GM19351 (cell line): ENCODE results near the gene ITLN2.
"Not testable (repeated sequence)": the region's sequence is repeated elsewhere in the genome, so short reads cannot be mapped to it uniquely, and the experiment has no call there.

Experiments used
- ATAC-seq: cut with Tn5 transposase; IDR thresholded peaks from one replicate; pipeline ENCODE4 v1.9.1; 2021; ENCODE audit warnings: mild to moderate bottlenecking, moderate library complexity; ENCODE audit not compliant: unreplicated experiment

ITLN2 gene

DNA sequence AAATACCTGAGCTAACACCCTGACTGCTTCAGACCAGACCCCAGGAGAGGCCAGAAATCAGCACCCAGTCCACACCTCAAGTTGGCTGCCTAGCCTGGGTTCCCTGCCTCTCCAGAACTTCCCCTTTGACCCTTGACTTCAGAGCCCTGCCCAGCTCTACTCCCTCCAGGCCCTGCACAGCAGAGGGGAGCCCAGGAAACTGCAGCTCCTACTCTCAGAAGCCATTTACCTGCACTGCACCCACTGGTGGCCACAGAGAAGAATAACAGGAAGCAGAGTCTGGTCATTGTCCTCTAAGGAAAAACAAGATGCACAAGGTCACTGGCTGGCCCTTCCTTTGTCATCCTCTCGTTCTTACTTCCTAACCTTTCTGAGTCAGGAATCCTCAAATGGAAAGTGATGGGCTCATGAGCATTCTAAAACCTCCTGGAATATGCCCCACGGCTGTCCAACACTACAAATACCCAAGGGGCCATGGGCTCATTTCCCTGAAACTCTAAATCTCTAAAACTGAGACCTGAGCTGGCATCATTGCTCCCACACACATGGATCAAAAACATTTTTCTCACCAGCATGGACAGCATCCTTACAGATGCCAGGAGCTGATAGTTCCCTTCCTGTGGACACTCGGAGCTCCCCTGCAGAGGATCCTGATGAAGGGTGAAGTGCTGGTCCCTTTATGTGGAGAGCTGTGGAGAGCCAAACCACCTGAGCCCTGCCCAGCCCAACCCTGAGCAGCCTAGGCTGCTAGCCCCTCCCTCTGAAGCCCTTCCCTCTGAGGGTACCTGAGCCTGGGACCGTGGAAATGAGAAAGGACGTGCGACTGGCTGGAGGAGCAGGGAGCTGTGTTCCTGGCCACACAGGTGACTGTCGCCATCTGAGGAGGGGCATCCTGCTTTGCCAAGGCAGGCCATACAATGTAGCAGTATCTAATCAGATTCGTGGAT, at the start of gene ITLN2:
Gene ITLN2, minus strand, starts transcription at position 652 of the 947 bp plus-strand sequence. Its CDS starts 68 bp downstream, at position 584.
- peak; percentile 57 for ATAC-seq

DNA sequence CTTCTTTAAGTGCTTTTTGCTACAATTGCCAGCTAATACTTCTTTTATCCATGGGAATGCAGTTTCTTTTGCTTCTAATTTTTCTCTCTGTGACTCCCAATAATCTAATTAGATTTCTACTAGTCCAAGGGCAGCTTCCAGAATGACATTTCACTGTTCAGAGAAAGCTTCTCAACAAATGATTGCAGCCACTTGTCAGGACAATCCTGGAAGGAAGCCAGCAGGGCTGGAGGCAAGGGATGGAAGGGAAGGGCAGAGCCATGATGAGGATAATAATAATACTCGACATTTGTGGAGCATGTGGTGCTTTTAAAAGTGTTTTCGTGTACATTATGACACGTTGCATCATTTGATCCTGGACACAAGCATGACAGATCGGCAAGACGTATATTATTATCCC, 46.9 kb upstream of the ITLN2 start:
- no peak for ATAC-seq

DNA sequence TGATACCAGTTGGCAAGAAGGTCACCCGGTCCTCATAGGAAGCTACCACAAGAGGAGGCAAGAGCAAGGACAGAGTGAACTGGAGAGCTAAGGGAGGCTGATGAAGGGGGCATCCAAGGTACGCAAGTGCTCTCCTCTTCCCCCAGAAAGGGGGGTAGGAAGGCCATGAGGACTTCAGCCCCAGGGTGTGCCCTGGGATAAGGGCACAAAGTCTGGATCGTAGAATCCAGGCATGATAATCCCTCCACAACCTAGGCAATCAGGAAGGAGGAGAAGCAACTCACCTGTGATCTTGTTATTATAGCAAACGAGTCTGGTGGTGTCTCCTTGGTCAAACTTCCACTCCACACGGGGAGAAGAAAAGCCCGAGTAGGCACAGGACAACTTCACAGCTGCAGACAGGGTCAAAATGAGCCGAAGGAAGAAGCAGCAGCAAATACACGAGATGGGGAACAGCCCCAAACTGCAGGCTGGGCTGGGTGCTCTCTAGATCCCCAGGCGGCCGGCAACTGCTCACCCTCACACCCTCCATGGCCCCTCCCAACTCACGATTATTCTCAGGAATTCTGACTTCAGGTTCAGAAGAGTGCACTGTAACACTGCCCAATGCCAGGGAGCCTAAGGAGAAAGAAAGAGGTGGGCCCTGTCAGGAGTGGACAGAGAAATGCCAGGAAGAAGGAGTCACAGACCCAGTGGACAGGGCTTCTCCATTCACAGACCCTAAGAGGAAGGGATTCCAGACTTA, 46.3 kb upstream of the ITLN2 start:
- no peak for ATAC-seq

- ATAC-seq: no peak
These were observed 44.8 kb upstream of the ITLN2 start for GRCh38 chr1:160999376-160999775.

- no peak for ATAC-seq
These were observed 42.9 kb upstream of the ITLN2 start for GRCh38 chr1:160997323-160998038.

DNA sequence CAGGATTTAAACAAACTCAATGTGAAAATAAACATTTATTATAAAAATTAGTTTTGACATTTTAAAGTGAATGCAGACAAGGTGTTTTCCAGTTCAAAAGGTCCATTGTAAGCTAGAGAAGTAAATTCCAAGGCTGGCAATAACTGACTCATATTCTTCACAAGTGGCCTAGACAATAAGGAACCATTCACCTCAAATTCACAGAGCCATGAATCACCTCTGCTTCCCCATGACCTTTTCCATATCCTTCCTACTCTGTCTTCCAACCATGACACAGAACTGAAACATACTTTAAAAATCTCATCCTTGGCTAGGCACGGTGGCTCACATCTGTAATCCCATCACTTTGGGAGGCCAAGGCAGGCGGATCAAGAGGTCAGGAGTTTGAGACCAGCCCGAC, 41.6 kb upstream of the ITLN2 start:
- no peak for ATAC-seq

DNA sequence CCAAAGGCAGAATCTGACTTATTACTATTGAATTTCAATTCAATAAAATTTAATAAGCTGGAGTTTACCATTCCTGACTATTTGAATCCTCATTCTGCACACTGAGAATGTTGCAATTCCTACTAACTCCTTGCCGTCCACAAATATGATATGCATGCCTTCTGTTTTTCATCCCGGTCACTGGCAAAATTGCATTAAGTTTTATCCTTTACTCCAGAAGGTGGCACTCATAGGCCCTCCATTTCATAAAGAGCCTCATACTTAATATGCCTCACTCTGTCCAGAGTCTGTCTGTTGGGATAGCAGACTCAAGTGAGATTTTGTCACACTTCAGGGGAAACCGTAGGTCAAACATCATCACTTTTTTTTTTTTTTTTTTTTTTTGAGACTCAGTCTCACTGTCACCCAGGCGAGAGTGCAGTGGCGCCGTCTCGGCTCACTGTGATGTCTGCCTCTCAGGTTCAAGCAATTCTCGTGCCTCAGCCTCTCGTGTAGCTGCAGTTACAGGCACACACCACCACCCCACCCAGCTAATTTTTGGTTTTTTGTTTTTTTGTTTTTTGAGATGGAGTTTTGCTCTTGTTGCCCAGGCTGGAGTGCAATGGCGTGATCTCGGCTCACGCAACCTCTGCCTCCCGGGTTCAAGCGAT, 39.1 kb upstream of the ITLN2 start:
- ATAC-seq: no peak

- not testable (repeated sequence) for ATAC-seq
These were observed 37.4 kb upstream of the ITLN2 start for GRCh38 chr1:160992036-160992435.

GRCh38 chr1:160987359-160988050, 32.9 kb upstream of the ITLN2 start:
- no peak for ATAC-seq

DNA sequence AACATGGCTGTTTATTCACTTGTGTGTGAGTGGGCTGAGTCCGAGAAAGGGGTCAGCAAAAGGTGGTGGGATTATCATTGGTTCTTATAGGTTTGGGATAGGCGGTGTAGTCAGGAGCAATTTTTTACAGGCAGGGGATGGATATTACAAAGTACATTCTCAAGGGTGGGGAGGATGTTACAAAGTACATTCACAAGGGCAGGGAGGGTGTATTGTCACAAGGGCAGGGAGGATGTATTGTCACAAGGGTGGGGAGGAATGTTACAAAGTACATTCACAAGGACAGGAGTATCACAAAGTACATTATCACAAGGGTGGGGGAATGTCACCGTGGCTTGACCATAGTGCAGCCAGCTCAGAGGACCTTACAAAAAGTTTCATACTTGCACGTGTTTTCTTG, 31.1 kb upstream of the ITLN2 start:
- no peak for ATAC-seq

DNA sequence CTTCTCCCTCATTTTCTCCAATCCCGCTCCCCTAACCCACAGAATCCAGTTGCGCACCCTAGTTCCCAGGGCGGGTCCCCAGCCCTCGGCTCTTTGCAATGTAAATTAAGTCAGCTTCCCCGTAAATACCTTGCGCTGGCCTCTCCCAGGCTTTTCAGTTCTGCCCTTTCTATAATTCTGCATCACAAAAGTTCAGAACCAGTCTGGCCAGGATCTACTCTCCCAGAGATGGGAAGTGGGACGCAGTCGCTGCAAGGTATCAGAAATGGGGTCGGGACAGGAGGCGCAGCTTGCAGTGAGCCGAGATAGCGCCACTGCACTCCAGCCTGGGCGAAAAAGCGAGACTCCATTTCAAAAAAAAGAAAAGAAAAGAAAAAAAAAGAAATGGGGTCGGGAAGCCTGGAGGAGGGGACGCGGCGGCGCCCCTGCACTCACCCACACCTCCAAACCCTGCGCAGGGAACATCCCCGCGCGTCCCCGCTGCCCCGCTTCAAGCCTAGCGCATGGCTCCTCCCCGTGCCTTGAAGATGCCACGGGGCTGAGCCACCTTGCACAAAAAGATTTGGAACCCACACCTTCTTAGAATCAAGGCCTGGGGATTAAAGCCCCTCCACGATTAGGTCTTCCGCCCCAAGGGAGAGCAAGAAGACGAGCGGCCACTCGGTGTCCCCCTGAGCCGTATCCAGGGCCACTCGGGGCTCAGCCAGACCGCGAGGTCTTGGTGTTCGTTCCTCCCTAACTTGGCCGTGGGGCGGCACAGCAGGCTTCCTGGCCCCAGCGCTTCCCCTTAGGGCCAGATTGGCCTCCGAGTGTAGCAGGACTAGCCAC, 27.2 kb upstream of the ITLN2 start:
- no peak for ATAC-seq

- ATAC-seq: no peak
These were observed 24.7 kb upstream of the ITLN2 start for GRCh38 chr1:160979286-160979685.

DNA sequence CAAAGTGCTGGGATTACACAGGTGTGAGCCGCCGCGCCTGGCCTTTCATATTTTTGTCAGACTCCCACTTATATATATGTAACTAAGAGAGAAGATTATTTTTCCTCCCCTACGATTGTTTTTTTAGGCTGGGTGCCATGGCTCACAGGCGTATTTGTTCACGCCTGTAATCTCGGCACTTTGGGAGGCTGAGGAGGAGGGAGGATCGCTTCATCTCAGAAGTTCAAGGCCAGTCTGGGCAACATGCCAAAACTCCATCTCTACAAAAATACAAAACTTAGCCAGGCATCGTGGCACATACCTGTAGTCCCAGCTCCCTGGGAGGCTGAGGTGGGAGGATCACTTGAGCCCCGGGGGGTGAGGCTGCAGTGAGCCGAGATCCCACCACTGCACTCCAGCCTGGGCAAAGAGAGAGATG, 23.9 kb upstream of the ITLN2 start:
- no peak for ATAC-seq

DNA sequence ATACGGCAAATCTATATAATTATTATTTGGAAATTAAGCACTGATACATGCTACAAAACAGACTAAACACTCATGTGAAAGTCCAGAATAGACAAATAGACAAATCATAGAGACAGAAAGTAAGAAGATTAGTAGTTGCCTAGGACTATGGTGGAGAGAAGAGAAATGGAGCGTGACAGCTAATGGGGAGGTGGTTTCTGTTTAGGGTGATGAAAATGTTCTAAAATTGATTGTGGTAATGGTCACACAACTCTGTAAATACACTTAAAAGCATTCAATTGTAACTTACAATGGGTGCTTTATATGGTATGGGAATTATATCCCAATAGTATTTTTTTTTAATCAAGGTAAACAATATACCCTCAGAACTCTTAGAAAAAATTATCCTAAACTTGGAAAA, 20.4 kb upstream of the ITLN2 start:
- ATAC-seq: no peak

- no peak for ATAC-seq
These were observed 18.9 kb upstream of the ITLN2 start for GRCh38 chr1:160973491-160973890.

GRCh38 chr1:160972939-160973338, 18.3 kb upstream of the ITLN2 start:
- no peak for ATAC-seq

DNA sequence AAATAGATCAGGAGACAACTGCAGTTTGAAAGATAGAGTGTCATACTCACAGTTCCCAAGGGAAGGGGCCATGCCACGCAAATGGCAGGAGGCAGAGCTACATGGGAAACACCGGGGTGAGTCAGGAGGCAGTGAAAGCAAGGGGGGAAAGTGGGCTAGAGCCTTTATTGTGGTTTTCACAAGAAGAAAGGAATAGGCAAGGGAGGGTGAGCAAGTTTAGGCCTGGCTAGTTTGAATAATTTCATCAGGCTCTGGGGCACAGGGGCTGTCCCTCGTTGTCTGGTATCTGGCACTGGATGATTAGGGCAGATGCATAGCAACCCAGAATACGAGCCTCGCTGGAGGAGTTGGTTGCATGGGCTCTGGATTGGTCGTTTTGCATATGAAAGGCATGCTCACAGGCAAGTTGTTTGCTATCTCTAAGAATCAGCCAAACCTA, 17.0 kb upstream of the ITLN2 start:
- no peak for ATAC-seq

DNA sequence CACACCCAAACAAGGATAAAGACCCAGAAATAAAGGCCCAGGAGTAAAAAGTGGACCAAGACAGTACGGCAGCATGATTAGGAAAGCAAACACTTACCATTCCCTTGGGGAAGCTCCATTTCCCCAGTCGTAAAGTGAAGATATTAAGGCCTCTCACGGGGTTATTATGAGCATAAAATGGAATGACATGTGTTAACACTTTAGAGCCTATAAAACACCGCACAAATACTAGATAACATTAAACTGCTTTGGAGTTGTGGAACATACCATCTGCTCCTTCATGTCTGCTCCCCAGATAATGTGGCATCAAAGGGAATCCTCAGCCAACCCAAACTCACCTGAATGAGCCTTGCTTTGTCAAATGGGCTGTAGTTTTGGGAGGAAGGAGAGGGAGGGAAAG, 8.9 kb upstream of the ITLN2 start:
- no peak for ATAC-seq

DNA sequence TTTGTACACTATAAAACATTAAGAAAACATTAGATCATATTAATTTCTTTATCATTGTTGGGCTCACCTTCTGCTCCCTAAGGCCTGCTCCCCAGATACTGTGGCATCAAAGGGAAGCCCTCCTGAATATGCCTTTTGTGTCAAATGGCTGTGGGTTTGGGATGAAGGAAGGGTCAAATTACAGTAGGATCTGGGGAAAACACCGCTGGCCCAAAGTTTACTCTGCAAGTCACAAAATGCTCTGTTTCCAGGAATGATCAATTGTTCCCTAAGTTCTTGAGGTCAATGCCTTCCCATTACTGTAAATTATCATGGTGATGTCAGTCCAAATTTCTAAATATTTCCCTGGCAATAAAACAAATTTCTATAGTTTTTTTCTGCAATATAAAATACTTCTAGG, 6.8 kb upstream of the ITLN2 start:
- ATAC-seq: no peak
